ENCODE results near the gene CHIC2. TPM values are rescaled to one million over a fixed set of nuclear protein-coding genes. Genes with fewer than 3 reads are reported as not detected.

The CHIC2 gene
- total RNA-seq, 1 experiment from 2014 or later, result 52.3 TPM

GRCh38 chr4:54093324-54094240 is 29.2 kb upstream of the CHIC2 start:
- no peak for TF ChIP-seq EZH2 (IDR thresholded peaks at IDR 0.05; ENCODE audit: low read length, unreplicated experiment)
- TF ChIP-seq CTCF (conservative IDR thresholded peaks at IDR 0.05; ENCODE audit: low read depth, low read length), result no peak
- TF ChIP-seq EZH2phosphoT487 (IDR thresholded peaks at IDR 0.05; ENCODE audit: borderline replicate concordance, low read length), result no peak
- DNase-seq (no peak), ATAC-seq (no peak)
- no peaks in the 10 kb centered on the region for H3K9me2 ChIP-seq (replicated peaks; ENCODE audit: low read length)
- H3K27ac ChIP-seq (ENCODE audit: low read length), result no peak overlapping the region
- peaks cover 10% of the 10 kb centered on the region; the same call in 1 of the 2 replicates for H3K4me1 ChIP-seq (ENCODE audit: insufficient read depth, low read length)
- H4K20me1 ChIP-seq (ENCODE audit: low read length), result no peaks in the 10 kb centered on the region
- no peaks in the 10 kb centered on the region for H3K9me3 ChIP-seq (ENCODE audit: low read length)
- POLR2A ChIA-PET (ENCODE audit: unreplicated experiment), result no interaction called here
- no peak overlapping the region for H3K4me2 ChIP-seq (ENCODE audit: low read length)
- H3K9ac ChIP-seq (ENCODE audit: low read length), result no peak overlapping the region
- no peak overlapping the region for H2AFZ ChIP-seq (ENCODE audit: low read length)
- H3K36me3 ChIP-seq (ENCODE audit: low read depth, low read length), result no peaks in the 10 kb centered on the region
- intact Hi-C loops (cut with micrococcal nuclease), result loop anchor here (5.0 kb wide), 1 partner anchor 124 kb away; no protein-coding TSS in a partner anchor
- CTCF ChIA-PET, result no interaction called here
- no peaks in the 10 kb centered on the region for H3F3A ChIP-seq (ENCODE audit: low read length, unreplicated experiment)
- no peaks in the 10 kb centered on the region for H3K79me2 ChIP-seq (ENCODE audit: low read length)
- no peak overlapping the region for H3K4me3 ChIP-seq (ENCODE audit: low read length)
- BruUV-seq (replicated peaks), result no TSS peak
- peaks cover 17% of the 10 kb centered on the region for H3K27me3 ChIP-seq (ENCODE audit: low read length)

GRCh38 chr4:54092405-54093323 is 28.3 kb upstream of the CHIC2 start:
- H3K27me3 ChIP-seq (ENCODE audit: low read length), result peaks cover 8% of the 10 kb centered on the region
- H3K79me2 ChIP-seq (ENCODE audit: low read length), result no peaks in the 10 kb centered on the region
- no peaks in the 10 kb centered on the region for H3K9me3 ChIP-seq (ENCODE audit: low read length)
- H3K9ac ChIP-seq (ENCODE audit: low read length), result peak overlapping the region; percentile 52
- peak overlapping the region; percentile 76 for H3K4me3 ChIP-seq (ENCODE audit: low read length)
- no TSS peak for BruUV-seq (replicated peaks)
- POLR2A ChIA-PET (ENCODE audit: unreplicated experiment), result no interaction called here
- TF ChIP-seq EZH2phosphoT487 (IDR thresholded peaks at IDR 0.05; ENCODE audit: borderline replicate concordance, low read length) (no peak), EZH2 (IDR thresholded peaks at IDR 0.05; ENCODE audit: low read length, unreplicated experiment) (no peak), CTCF (conservative IDR thresholded peaks at IDR 0.05; ENCODE audit: low read depth, low read length) (no peak)
- intact Hi-C loops (cut with micrococcal nuclease), result loop anchor here (5.0 kb wide), 1 partner anchor 125 kb away; no protein-coding TSS in a partner anchor
- CTCF ChIA-PET, result interaction anchor here (0.7 kb wide), 1 partner anchor 122 kb away, joined by 3 read pairs; no protein-coding TSS in a partner anchor
- peaks cover 10% of the 10 kb centered on the region; the same call in 1 of the 2 replicates for H3K4me1 ChIP-seq (ENCODE audit: insufficient read depth, low read length)
- DNase-seq, result no peak
- peak overlapping the region; percentile 96 for H3K4me2 ChIP-seq (ENCODE audit: low read length)
- no peaks in the 10 kb centered on the region for H3F3A ChIP-seq (ENCODE audit: low read length, unreplicated experiment)
- ATAC-seq, result no peak
- H2AFZ ChIP-seq (ENCODE audit: low read length), result peak overlapping the region; percentile 96
- H3K36me3 ChIP-seq (ENCODE audit: low read depth, low read length), result no peaks in the 10 kb centered on the region
- H3K9me2 ChIP-seq (replicated peaks; ENCODE audit: low read length), result no peaks in the 10 kb centered on the region
- no peaks in the 10 kb centered on the region for H4K20me1 ChIP-seq (ENCODE audit: low read length)
- H3K27ac ChIP-seq (ENCODE audit: low read length), result no peak overlapping the region

Measured in PC-3 (cell line).